Fibroblast of lung (primary cell): ENCODE measurements around the gene NOL6. TPM values are rescaled to one million over a fixed set of nuclear protein-coding genes. Genes with fewer than 3 reads are reported as not detected.
"Not testable (repeated sequence)": the region's sequence is repeated elsewhere in the genome, so short reads cannot be mapped to it uniquely, and the experiment has no call there.

Experiments used
- DNase-seq, 2 donors: peaks; one replicate each; pipeline versions ENCODE4 v3.0.0 to v3.0.0-alpha.2; 2010; ENCODE audit warnings: low read depth in 2 of 2
- H2AFZ ChIP-seq: 2 replicates; pipeline ENCODE4 v1.5.1; 2012; ENCODE audit warnings: low read length, control low read depth, inconsistent platforms
- H3K27ac ChIP-seq: 2 replicates; pipeline ENCODE4 v1.5.1; 2011; ENCODE audit warnings: low read length, control low read depth; ENCODE audit not compliant: insufficient read depth
- H3K27me3 ChIP-seq: 2 replicates; pipeline ENCODE4 v1.5.1; 2011; ENCODE audit warnings: mild to moderate bottlenecking, low read length; ENCODE audit not compliant: control insufficient read depth, insufficient read depth
- H3K36me3 ChIP-seq: 2 replicates; pipeline ENCODE4 v1.5.1; 2011; ENCODE audit warnings: low read length; ENCODE audit not compliant: control insufficient read depth, insufficient read depth
- H3K4me1 ChIP-seq: 2 replicates; pipeline ENCODE4 v1.5.1; 2011; ENCODE audit warnings: low read length; ENCODE audit not compliant: control insufficient read depth, insufficient read depth; ENCODE audit errors: extremely low read depth
- H3K4me2 ChIP-seq: 2 replicates; pipeline ENCODE4 v1.5.1; 2011; ENCODE audit warnings: low read length, control low read depth; ENCODE audit not compliant: insufficient read depth; ENCODE audit errors: extremely low read depth
- H3K4me3 ChIP-seq, 4 experiments: fragments of 200-600 bp in 1 of 4; sonication (generic) in 1 of 4; replicated peaks in 1 of 4; 2 replicates each; pipeline ENCODE4 v1.5.1; 2011 to 2016; ENCODE audit warnings: low read length in 4 of 4, low read depth in 3 of 4, mild to moderate bottlenecking in 3 of 4, control low read depth in 2 of 4, inconsistent platforms in 1 of 4, mixed read lengths in 1 of 4; ENCODE audit not compliant: insufficient read depth in 1 of 4; ENCODE audit errors: control extremely low read depth in 1 of 4
- H3K79me2 ChIP-seq: 2 replicates; pipeline ENCODE4 v1.5.1; 2012; ENCODE audit warnings: mild to moderate bottlenecking, low read length, inconsistent platforms; ENCODE audit not compliant: control insufficient read depth, insufficient read depth
- H3K9ac ChIP-seq: 2 replicates; pipeline ENCODE4 v1.5.1; 2011; ENCODE audit warnings: mild to moderate bottlenecking, low read length, control low read depth; ENCODE audit not compliant: insufficient read depth
- H3K9me3 ChIP-seq: 2 replicates; pipeline ENCODE4 v1.5.1; 2012; ENCODE audit warnings: low read depth, low read length; ENCODE audit not compliant: control insufficient read depth, insufficient read depth
- H4K20me1 ChIP-seq: 2 replicates; pipeline ENCODE4 v1.5.1; 2011; ENCODE audit warnings: low read length; ENCODE audit not compliant: control insufficient read depth, insufficient read depth; ENCODE audit errors: extremely low read depth
- CTCF ChIP-seq, 2 donors: IDR thresholded peaks in 1 of 2; conservative IDR thresholded peaks in 1 of 2; 1 replicate in 1 of 2; 2 replicates in 1 of 2; pipeline ENCODE4 v1.5.1; 2011 to 2012; ENCODE audit warnings: low read length in 2 of 2, control low read depth in 1 of 2, inconsistent platforms in 1 of 2, low read depth in 1 of 2, mild to moderate bottlenecking in 1 of 2
- EZH2 ChIP-seq: IDR thresholded peaks from 2 replicates; pipeline ENCODE4 v1.5.1; 2012; ENCODE audit warnings: low read length, control low read depth, mild to moderate bottlenecking; ENCODE audit errors: missing control alignments
- polyA plus RNA-seq, 2 donors: library from polyadenylated mRNA; depleted of rRNA in 1 of 2; stranded (reverse) in 1 of 2; unstranded in 1 of 2; fragments of >200 nt; gene quantifications; 2 replicates each; pipeline ENCODE4 v1.2.1, GENCODE V29; 2011 to 2012; ENCODE audit warnings: missing spikeins in 1 of 2
- total RNA-seq: library from RNA; depleted of rRNA; stranded (reverse); fragments of >200 nt; gene quantifications from 2 replicates; pipeline ENCODE4 v1.2.1, GENCODE V29; 2014

The NOL6 gene
- total and polyA plus RNA-seq, 2 donors (not counting 1 experiment from before 2014, with no cell fraction given), result 15.2 to 24.4 TPM

- Histone ChIP-seq H3K4me2 (no peak overlapping the region), H2AFZ (no peak overlapping the region), H3K4me3 (no peak overlapping the region), H3K79me2 (no peaks in the 10 kb centered on the region), H3K27ac (no peak overlapping the region), H3K27me3 (no peaks in the 10 kb centered on the region), H3K36me3 (peaks cover 19% of the 10 kb centered on the region), H3K4me1 (no peaks in the 10 kb centered on the region), H3K9ac (no peak overlapping the region), H3K9me3 (no peaks in the 10 kb centered on the region), H4K20me1 (no peaks in the 10 kb centered on the region)
- peak in 1 of 2 donors; percentile 40 for DNase-seq
- TF ChIP-seq EZH2 (no peak), CTCF (conservative IDR thresholded peaks at IDR 0.05 in 1 of 2, IDR thresholded peaks at IDR 0.05 in 1 of 2; ENCODE audit: low read depth in 1 of 2, low read length in 2 of 2) (no peak)
Measured at GRCh38 chr9:33458444-33458843, 15.3 kb downstream of the NOL6 start.

- no peak overlapping the region for H3K4me2 ChIP-seq
- H3K27ac ChIP-seq, result no peak overlapping the region
- no peak overlapping the region for H3K9ac ChIP-seq
- no peaks in the 10 kb centered on the region for H3K27me3 ChIP-seq
- no peaks in the 10 kb centered on the region for H4K20me1 ChIP-seq
- H2AFZ ChIP-seq, result no peak overlapping the region
- H3K9me3 ChIP-seq, result no peaks in the 10 kb centered on the region
- TF ChIP-seq EZH2 (no peak), CTCF (conservative IDR thresholded peaks at IDR 0.05 in 1 of 2, IDR thresholded peaks at IDR 0.05 in 1 of 2; ENCODE audit: low read depth in 1 of 2, low read length in 2 of 2) (no peak)
- H3K4me3 ChIP-seq, result no peak overlapping the region
- no peaks in the 10 kb centered on the region for H3K79me2 ChIP-seq
- no peak for DNase-seq
- H3K36me3 ChIP-seq, result no peaks in the 10 kb centered on the region
- H3K4me1 ChIP-seq, result peaks cover 2% of the 10 kb centered on the region
Measured at GRCh38 chr9:33455945-33456344, 17.8 kb downstream of the NOL6 start.

GRCh38 chr9:33455456-33455855 lies 18.3 kb downstream of the NOL6 start:
- H3K36me3 ChIP-seq, H2AFZ ChIP-seq, H3K27ac ChIP-seq, H3K79me2 ChIP-seq, H3K9me3 ChIP-seq, H3K4me2 ChIP-seq, H4K20me1 ChIP-seq, H3K4me1 ChIP-seq, H3K4me3 ChIP-seq, H3K9ac ChIP-seq, H3K27me3 ChIP-seq, DNase-seq: not testable (repeated sequence)

GRCh38 chr9:33454661-33455026 lies 19.1 kb downstream of the NOL6 start:
- not testable (repeated sequence) for H3K4me1 ChIP-seq, H3K27me3 ChIP-seq, H3K79me2 ChIP-seq, H3K9ac ChIP-seq, H3K36me3 ChIP-seq, H3K4me3 ChIP-seq, DNase-seq, H3K9me3 ChIP-seq, H3K4me2 ChIP-seq, H2AFZ ChIP-seq, H3K27ac ChIP-seq, H4K20me1 ChIP-seq
